ENCODE results near the gene SMS.
"Not testable (repeated sequence)": the region's sequence is repeated elsewhere in the genome, so short reads cannot be mapped to it uniquely, and the experiment has no call there.

Gene SMS

GRCh38 chrX:21949689-21950088 is 9.2 kb downstream of the SMS start:
- in situ Hi-C loops (cut with HindIII; ENCODE audit: low sequenced_read_pairs): no loop called here

- in situ Hi-C loops (cut with HindIII; ENCODE audit: low sequenced_read_pairs): not testable (repeated sequence)
Measured at GRCh38 chrX:21950557-21950956, 10.0 kb downstream of the SMS start.

GRCh38 chrX:21952624-21953023 is 12.1 kb downstream of the SMS start:
- in situ Hi-C loops (cut with HindIII; ENCODE audit: low sequenced_read_pairs): no loop called here

GRCh38 chrX:21953195-21953830 is 12.8 kb downstream of the SMS start:
- in situ Hi-C loops (cut with HindIII; ENCODE audit: low sequenced_read_pairs): not testable (repeated sequence)

GRCh38 chrX:21955403-21956189 is 15.1 kb downstream of the SMS start:
- in situ Hi-C loops (cut with HindIII; ENCODE audit: low sequenced_read_pairs): no loop called here

GRCh38 chrX:21956783-21957182 is 16.3 kb downstream of the SMS start:
- in situ Hi-C loops (cut with HindIII; ENCODE audit: low sequenced_read_pairs): no loop called here

- in situ Hi-C loops (cut with HindIII; ENCODE audit: low sequenced_read_pairs): no loop called here
Measured at GRCh38 chrX:21958187-21958586, 17.7 kb downstream of the SMS start.

GRCh38 chrX:21958916-21959315 is 18.4 kb downstream of the SMS start:
- in situ Hi-C loops (cut with HindIII; ENCODE audit: low sequenced_read_pairs): no loop called here

GRCh38 chrX:21959362-21960051 is 19.0 kb downstream of the SMS start:
- in situ Hi-C loops (cut with HindIII; ENCODE audit: low sequenced_read_pairs): no loop called here

- in situ Hi-C loops (cut with HindIII; ENCODE audit: low sequenced_read_pairs): no loop called here
Measured at GRCh38 chrX:21960569-21961541, 20.3 kb downstream of the SMS start.

GRCh38 chrX:21962361-21962760 is 21.9 kb downstream of the SMS start:
- in situ Hi-C loops (cut with HindIII; ENCODE audit: low sequenced_read_pairs): no loop called here

GRCh38 chrX:21963269-21963668 is 22.8 kb downstream of the SMS start:
- in situ Hi-C loops (cut with HindIII; ENCODE audit: low sequenced_read_pairs): no loop called here

GRCh38 chrX:21963731-21964405 is 23.4 kb downstream of the SMS start:
- in situ Hi-C loops (cut with HindIII; ENCODE audit: low sequenced_read_pairs): no loop called here

GRCh38 chrX:21966866-21967265 is 26.4 kb downstream of the SMS start:
- in situ Hi-C loops (cut with HindIII; ENCODE audit: low sequenced_read_pairs): no loop called here

- in situ Hi-C loops (cut with HindIII; ENCODE audit: low sequenced_read_pairs): no loop called here
Measured at GRCh38 chrX:21968333-21968732, 27.8 kb downstream of the SMS start.

- in situ Hi-C loops (cut with HindIII; ENCODE audit: low sequenced_read_pairs): no loop called here
Measured at GRCh38 chrX:21970326-21970725, 29.8 kb downstream of the SMS start.

- in situ Hi-C loops (cut with HindIII; ENCODE audit: low sequenced_read_pairs): no loop called here
Measured at GRCh38 chrX:21972046-21972445, 31.5 kb downstream of the SMS start.

GRCh38 chrX:21972721-21973120 is 32.2 kb downstream of the SMS start:
- in situ Hi-C loops (cut with HindIII; ENCODE audit: low sequenced_read_pairs): no loop called here

GRCh38 chrX:21973321-21974010 is 33.0 kb downstream of the SMS start:
- in situ Hi-C loops (cut with HindIII; ENCODE audit: low sequenced_read_pairs): no loop called here

- in situ Hi-C loops (cut with HindIII; ENCODE audit: low sequenced_read_pairs): no loop called here
Measured at GRCh38 chrX:21974011-21974385, 33.5 kb downstream of the SMS start.
